Endometrial microvascular endothelial cells (primary cell): Measurements from ENCODE around the gene BROX. TPM values are rescaled to one million over a fixed set of nuclear protein-coding genes. Genes with fewer than 3 reads are reported as not detected.

ENCODE experiments used
- in situ Hi-C: cut with HindIII; loops from 2 replicates; pipeline ENCODE4 v1.10.0; 2017; ENCODE audit warnings: low sequenced_read_pairs, low pct_unique_long_range_greater_than_20kb; ENCODE audit errors: inconsistent ontology term
- total RNA-seq: library from RNA; depleted of rRNA; stranded (reverse); fragments of >200 nt; gene quantifications from one replicate; pipeline ENCODE4 v1.2.3, GENCODE V29; 2015; ENCODE audit errors: inconsistent ontology term

Gene BROX
- total RNA-seq, 1 donor from 2014 or later = 66.5 TPM

DNA sequence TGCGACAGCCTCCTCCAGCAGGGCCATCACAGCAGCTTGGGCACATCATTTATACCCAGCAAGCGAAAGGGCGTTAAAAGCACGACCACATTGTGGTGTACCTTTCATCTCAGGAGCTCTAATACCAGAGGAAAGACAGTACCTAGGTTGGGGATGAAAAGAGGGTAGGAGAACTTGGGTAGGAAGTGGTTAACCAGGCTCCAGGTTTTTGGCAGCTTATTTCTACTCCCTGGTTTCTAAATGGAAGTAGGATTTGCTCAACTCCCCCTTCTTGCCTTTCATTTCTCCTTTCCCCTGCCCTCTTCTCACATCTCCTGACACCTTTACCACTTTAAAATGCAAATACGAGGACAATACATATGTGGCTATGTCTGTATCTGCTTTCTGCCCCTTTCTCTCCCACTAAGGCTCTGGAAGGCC lies 54.8 kb downstream of the BROX start:
- in situ Hi-C loops = no loop called here

DNA sequence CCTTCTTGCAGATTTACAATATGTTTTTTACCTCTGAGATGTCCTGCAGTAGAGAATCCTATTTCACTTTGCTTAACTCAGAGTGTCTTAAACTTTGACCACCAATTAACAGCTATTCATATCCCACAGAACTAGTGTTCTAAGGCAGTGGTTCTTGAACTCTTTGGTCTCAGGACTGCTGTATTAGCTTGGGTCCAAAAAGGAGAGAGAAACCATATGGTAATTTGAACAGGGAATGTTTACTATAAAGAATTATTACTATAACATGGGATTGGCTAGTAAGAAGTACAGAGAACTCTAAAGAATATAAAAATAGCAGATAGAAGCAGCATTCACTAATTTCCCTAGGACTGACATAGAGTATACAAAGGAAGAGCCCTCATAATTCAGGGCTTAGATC lies 56.2 kb downstream of the BROX start:
- in situ Hi-C loops = no loop called here

DNA sequence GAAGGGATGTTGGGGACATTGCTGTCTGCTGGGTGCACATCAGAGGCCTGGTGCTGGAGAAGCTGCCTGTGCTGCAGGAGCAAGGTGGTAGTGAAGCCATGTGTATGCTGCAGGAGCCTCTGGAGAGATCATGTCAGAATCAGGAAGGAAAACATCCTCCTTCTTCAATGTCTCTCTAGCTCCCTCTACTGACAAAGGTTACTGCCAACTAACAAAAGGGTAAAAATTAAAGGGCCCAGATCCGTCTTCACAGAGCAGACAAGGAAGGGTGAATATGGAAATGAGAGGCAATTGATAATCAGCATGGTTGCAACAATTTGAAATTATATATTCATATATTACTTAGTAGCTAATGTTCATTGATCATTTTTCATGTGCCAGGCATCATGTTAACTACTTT lies 56.8 kb downstream of the BROX start:
- in situ Hi-C loops = no loop called here

DNA sequence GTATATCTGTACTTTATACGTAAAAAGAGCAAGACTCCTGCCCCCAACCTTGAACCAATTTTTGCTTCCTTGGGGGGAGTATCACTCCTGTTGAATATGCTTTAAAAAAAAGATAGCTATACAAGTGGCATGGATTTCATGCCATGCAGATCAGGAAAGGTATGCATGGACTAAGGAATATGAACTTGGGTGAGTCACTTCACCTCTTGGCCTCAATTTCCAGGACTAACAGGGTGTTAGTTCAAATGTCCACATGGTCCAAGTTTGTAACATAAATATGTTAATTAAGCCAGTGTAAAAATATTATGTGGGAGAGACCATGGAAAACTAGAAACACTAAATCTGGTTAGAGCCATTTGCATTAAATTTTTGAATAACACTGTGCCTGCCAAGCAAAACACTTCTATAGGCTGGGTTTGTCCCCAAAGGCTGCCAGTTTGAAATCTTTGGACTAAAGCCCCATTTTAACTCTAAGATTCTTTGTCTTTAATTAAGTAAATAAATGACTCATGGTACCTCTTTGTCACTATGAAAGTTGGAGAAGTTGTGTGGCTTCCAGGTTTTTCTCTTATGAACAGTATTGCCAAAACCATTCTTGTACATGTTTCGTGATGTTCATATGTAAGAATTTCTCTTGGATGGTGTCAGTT lies 57.7 kb downstream of the BROX start:
- in situ Hi-C loops = no loop called here

DNA sequence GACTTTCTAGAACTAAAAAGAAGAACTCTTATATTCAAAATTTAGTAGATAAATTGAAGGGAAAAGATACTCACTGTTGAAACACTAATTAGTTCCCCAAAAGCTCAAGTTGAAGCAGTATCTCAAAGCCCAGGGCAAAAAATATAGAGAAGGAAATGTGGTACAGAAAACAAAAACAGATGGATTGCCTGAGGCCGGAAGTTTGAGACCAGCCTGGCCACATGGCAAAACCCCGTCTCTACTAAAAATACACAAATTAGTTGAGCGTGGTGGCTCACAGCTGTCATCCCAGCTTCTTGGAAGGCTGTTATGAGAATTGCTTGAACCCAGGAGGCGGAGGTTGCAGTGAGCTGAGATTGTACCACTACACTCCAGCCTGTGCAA lies 60.6 kb downstream of the BROX start:
- in situ Hi-C loops = no loop called here

DNA sequence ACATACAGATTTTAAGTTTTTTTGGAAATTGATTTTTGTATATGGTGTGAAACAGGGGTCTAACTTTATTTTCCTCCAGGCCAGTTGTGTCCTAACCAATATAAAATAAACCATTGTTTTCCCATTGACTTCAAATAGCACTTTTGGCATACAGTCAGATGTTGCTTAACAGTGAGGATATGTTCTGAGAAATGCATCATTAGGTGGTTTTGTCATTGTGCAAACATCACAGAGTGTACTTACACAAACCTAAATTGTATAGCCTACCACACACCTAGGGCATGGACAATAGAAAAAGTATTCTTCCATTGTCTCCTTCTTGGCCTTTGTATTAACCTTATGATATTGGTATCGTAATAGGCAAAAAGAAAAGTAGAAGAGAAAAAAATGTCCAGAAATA lies 65.1 kb downstream of the BROX start:
- in situ Hi-C loops = loop anchor here (25.0 kb wide), 1 partner anchor 310 kb away; no protein-coding TSS in a partner anchor

DNA sequence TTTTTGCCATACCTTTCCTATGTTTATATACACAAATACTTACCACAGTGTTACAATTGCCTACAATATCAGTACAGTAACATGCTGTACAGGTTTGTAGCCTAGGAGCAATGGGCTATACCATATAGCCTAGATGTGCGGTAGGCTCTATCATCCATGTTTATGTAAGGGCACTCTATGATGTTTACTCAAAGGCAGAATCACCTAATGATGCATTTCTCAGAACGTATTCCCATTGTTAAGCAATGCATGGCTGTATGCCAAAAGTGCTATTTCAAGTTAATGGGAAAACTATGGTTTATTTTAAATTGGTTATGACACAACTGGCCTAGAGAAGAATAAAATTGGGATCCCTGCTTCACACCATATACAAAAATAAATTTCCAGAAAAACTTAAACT lies 65.6 kb downstream of the BROX start:
- in situ Hi-C loops = loop anchor here (25.0 kb wide), 1 partner anchor 309 kb away; no protein-coding TSS in a partner anchor

DNA sequence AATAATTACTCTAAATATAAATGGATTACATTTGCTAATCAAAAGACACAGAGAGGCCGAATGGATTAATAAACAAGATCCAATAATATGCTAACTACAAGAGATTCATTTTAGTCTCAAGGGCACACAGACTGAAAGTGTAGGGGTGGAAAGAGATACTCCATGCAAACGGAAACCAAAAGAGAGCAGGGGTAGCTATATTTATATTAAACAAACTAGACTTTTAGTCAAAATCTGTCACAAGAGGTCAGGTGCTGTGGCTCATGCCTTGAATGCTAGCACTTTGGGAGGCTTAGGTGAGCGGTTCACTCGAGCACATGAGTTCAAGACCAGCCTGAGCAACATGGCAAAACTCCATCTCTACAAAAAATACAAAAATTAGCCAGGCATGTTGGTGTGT lies 68.9 kb downstream of the BROX start:
- in situ Hi-C loops = loop anchor here (25.0 kb wide), 1 partner anchor 306 kb away; no protein-coding TSS in a partner anchor

DNA sequence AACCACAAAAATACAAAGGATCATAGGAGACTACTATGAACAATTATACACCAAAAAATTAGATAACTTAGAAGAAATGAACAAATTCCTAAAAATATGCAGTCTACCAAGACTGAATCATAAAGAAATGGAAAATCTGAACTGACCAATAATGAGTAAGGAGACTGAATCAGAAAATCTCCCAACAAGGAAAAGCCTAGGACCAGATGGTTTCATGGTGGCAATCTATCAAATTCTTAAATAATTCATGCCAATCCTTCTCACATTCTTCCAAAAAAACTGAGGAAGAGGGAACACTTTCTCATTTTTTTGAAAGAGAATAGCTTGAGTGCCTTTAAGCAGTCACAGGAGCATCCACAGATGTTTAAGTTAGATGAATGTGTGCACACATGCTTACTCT lies 70.7 kb downstream of the BROX start:
- in situ Hi-C loops = loop anchor here (25.0 kb wide), 1 partner anchor 304 kb away; no protein-coding TSS in a partner anchor

DNA sequence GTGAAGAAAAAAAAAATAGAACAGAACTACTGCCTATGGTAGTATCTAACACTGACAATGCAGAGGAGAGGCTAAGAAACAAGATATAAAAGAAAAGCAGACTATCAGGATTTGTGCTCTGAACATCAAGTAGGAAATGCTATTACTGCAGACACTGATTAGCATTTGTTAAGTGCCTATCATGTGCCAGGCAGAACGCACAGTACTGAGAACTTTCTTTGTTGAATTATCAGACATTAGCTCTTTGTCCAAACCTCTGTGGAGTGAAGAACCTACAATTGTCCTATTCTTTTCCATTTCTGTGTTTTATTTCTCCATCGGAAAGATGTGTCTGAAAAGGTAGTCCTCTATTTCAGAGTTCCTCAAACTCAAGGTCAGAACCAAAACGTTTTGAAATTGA lies 72.0 kb downstream of the BROX start:
- in situ Hi-C loops = loop anchor here (25.0 kb wide), 1 partner anchor 303 kb away; no protein-coding TSS in a partner anchor

Other genes with a start within 250 kb of the BROX start
- not detected for gene HHIPL2, start 164.5 kb upstream of the BROX start, total RNA-seq
- gene TAF1A, start 122.6 kb upstream of the BROX start, total RNA-seq = 15.1 TPM
- gene MIA3, start 94.5 kb upstream of the BROX start, total RNA-seq = 30.1 TPM
- 75.1 TPM for gene AIDA, start 73 bp upstream of the BROX start, total RNA-seq
- not detected for gene FAM177B, start 24.6 kb downstream of the BROX start, total RNA-seq
- gene DISP1, start 102.5 kb downstream of the BROX start, total RNA-seq = 2.8 TPM